ENCODE data around the gene AFG3L2.

DNA sequence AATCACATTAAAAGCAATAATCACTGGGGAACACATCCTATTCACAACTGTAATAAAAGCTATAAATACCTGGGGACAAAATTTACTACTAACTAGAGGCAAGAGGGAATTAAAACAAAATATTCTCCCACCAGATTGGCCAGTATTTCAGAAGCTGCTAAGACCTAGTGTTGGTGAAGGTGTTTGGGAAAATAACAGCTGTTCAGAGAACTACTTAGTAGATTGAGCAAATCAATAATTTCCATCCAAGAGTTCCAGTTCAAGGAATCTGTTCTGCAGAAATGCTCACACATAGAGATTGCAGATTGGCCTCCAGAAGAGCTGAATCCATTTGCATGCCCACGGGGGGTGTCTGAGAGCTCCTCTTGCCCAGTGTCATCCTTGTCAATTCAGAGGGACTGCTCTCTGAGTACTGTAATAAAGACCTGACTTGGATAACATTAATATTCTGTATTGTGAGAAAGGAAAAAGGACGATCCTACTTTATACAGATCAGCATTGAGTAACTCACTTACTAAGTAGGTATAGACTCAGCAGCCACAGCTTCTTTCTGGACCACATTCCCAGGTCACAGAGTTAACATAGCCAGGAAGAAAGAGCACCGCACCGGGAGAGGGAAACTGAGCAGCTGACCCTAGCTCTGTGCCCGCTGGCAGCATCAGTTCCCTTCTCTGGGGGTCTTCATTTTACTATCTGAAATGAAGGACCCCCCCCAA is 63.3 kb downstream of the AFG3L2 start:
- TF ChIP-seq, protein P1, sequence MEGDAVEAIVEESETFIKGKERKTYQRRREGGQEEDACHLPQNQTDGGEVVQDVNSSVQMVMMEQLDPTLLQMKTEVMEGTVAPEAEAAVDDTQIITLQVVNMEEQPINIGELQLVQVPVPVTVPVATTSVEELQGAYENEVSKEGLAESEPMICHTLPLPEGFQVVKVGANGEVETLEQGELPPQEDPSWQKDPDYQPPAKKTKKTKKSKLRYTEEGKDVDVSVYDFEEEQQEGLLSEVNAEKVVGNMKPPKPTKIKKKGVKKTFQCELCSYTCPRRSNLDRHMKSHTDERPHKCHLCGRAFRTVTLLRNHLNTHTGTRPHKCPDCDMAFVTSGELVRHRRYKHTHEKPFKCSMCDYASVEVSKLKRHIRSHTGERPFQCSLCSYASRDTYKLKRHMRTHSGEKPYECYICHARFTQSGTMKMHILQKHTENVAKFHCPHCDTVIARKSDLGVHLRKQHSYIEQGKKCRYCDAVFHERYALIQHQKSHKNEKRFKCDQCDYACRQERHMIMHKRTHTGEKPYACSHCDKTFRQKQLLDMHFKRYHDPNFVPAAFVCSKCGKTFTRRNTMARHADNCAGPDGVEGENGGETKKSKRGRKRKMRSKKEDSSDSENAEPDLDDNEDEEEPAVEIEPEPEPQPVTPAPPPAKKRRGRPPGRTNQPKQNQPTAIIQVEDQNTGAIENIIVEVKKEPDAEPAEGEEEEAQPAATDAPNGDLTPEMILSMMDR (IDR thresholded peaks at IDR 0.05), result no peak
- no peak for TF ChIP-seq POLR2A (IDR thresholded peaks at IDR 0.05; ENCODE audit: low read depth)

Data from esophagus muscularis mucosa (tissue), 3 donors.